Measurements from ENCODE around the gene FREM2.

DNA sequence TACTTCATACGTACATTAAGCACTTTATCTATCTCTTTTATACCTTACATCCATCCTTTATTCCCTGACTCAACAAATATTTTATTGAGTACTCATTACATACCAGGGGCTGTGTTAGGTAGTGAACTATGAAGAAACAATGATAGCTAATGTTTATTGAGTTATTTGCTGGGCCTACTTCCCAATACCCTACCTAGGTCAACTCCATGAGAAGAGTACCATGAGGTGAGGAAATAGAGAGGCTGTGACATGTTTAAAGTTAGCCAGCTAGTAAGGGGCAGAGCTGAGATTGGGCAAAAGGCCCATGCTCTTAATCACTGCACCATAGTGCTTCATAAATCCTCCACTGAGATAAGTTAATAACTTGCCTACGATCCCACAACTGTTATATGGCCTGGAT lies 79.9 kb downstream of the FREM2 start:
- TF ChIP-seq, protein P1, sequence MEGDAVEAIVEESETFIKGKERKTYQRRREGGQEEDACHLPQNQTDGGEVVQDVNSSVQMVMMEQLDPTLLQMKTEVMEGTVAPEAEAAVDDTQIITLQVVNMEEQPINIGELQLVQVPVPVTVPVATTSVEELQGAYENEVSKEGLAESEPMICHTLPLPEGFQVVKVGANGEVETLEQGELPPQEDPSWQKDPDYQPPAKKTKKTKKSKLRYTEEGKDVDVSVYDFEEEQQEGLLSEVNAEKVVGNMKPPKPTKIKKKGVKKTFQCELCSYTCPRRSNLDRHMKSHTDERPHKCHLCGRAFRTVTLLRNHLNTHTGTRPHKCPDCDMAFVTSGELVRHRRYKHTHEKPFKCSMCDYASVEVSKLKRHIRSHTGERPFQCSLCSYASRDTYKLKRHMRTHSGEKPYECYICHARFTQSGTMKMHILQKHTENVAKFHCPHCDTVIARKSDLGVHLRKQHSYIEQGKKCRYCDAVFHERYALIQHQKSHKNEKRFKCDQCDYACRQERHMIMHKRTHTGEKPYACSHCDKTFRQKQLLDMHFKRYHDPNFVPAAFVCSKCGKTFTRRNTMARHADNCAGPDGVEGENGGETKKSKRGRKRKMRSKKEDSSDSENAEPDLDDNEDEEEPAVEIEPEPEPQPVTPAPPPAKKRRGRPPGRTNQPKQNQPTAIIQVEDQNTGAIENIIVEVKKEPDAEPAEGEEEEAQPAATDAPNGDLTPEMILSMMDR (IDR thresholded peaks at IDR 0.05) = no peak
- no peak for TF ChIP-seq POLR2A (IDR thresholded peaks at IDR 0.05)
